ENCODE results near the gene CUZD1. TPM values are rescaled to one million over a fixed set of nuclear protein-coding genes. Genes with fewer than 3 reads are reported as not detected.
"Not testable (repeated sequence)": the region's sequence is repeated elsewhere in the genome, so short reads cannot be mapped to it uniquely, and the experiment has no call there.

The CUZD1 gene
- total RNA-seq, 1 experiment from 2014 or later = 2.1 TPM

- H3K4me1 ChIP-seq (ENCODE audit: insufficient read depth, low read length, poor library complexity, severe bottlenecking); H3K36me3 ChIP-seq (ENCODE audit: insufficient read depth, low read length, poor library complexity, severe bottlenecking); H3K27me3 ChIP-seq (replicated peaks; ENCODE audit: insufficient read depth, low read depth, low read length, poor library complexity); H3K9me3 ChIP-seq (ENCODE audit: low read depth, low read length, poor library complexity, severe bottlenecking); CTCF ChIA-PET; BruUV-seq (replicated peaks); H3K4me3 ChIP-seq (ENCODE audit: low read depth, low read length, poor library complexity, severe bottlenecking); H3K27ac ChIP-seq (ENCODE audit: low read depth, low read length, poor library complexity, severe bottlenecking); DNase-seq (ENCODE audit: low spot score); POLR2A ChIA-PET (ENCODE audit: low non-redundant PET); intact Hi-C loops (cut with micrococcal nuclease; ENCODE audit: unreplicated experiment): not testable (repeated sequence)
Measured at GRCh38 chr10:122866757-122867482, 21.3 kb upstream of the CUZD1 start.

DNA sequence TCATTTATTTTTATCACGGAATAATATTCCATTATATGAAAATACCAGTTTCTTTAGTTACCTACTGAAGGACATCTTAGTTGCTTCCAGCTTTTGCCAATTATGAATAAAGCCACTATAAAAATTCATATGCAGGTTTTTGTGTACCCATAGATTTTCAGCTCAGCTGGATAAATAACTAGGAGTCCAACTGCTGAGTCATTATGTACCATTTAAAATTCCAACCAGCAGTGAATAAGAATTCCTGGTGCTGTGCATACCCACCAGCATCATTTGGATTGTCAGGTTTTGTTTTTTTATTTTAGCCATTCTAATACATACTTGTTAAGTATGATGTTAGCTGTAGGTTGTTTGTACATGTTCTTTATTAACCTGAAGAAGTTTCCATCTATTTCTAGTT, 19.2 kb upstream of the CUZD1 start:
- TF ChIP-seq EZH2 (IDR thresholded peaks at IDR 0.05; ENCODE audit: borderline replicate concordance, low read depth, low read length, poor library complexity, severe bottlenecking) = no peak
- TF ChIP-seq, protein P1, sequence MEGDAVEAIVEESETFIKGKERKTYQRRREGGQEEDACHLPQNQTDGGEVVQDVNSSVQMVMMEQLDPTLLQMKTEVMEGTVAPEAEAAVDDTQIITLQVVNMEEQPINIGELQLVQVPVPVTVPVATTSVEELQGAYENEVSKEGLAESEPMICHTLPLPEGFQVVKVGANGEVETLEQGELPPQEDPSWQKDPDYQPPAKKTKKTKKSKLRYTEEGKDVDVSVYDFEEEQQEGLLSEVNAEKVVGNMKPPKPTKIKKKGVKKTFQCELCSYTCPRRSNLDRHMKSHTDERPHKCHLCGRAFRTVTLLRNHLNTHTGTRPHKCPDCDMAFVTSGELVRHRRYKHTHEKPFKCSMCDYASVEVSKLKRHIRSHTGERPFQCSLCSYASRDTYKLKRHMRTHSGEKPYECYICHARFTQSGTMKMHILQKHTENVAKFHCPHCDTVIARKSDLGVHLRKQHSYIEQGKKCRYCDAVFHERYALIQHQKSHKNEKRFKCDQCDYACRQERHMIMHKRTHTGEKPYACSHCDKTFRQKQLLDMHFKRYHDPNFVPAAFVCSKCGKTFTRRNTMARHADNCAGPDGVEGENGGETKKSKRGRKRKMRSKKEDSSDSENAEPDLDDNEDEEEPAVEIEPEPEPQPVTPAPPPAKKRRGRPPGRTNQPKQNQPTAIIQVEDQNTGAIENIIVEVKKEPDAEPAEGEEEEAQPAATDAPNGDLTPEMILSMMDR (conservative IDR thresholded peaks at IDR 0.05; ENCODE audit: low read depth, low read length) = no peak
- ChIA-PET POLR2A (ENCODE audit: low non-redundant PET) (no interaction called here), CTCF (no interaction called here)
- intact Hi-C loops (cut with micrococcal nuclease; ENCODE audit: unreplicated experiment) = no loop called here
- H3K27me3 ChIP-seq (replicated peaks; ENCODE audit: insufficient read depth, low read depth, low read length, poor library complexity) = no peaks in the 10 kb centered on the region
- H3K4me1 ChIP-seq (ENCODE audit: insufficient read depth, low read length, poor library complexity, severe bottlenecking) = no peaks in the 10 kb centered on the region
- no peaks in the 10 kb centered on the region for H3K36me3 ChIP-seq (ENCODE audit: insufficient read depth, low read length, poor library complexity, severe bottlenecking)
- no peak overlapping the region for H3K4me3 ChIP-seq (ENCODE audit: low read depth, low read length, poor library complexity, severe bottlenecking)
- H3K27ac ChIP-seq (ENCODE audit: low read depth, low read length, poor library complexity, severe bottlenecking) = no peak overlapping the region
- no TSS peak for BruUV-seq (replicated peaks)
- DNase-seq (ENCODE audit: low spot score) = no peak
- no peaks in the 10 kb centered on the region for H3K9me3 ChIP-seq (ENCODE audit: low read depth, low read length, poor library complexity, severe bottlenecking)

GRCh38 chr10:122864194-122864592, 18.5 kb upstream of the CUZD1 start:
- TF ChIP-seq EZH2 (IDR thresholded peaks at IDR 0.05; ENCODE audit: borderline replicate concordance, low read depth, low read length, poor library complexity, severe bottlenecking) = no peak
- TF ChIP-seq, protein P1 (conservative IDR thresholded peaks at IDR 0.05; ENCODE audit: low read depth, low read length) = no peak
- DNase-seq (ENCODE audit: low spot score) = no peak
- CTCF ChIA-PET = no interaction called here
- Histone ChIP-seq H3K4me3 (ENCODE audit: low read depth, low read length, poor library complexity, severe bottlenecking) (no peak overlapping the region), H3K27me3 (replicated peaks; ENCODE audit: insufficient read depth, low read depth, low read length, poor library complexity) (no peaks in the 10 kb centered on the region), H3K27ac (ENCODE audit: low read depth, low read length, poor library complexity, severe bottlenecking) (no peak overlapping the region), H3K4me1 (ENCODE audit: insufficient read depth, low read length, poor library complexity, severe bottlenecking) (no peaks in the 10 kb centered on the region), H3K9me3 (ENCODE audit: low read depth, low read length, poor library complexity, severe bottlenecking) (no peaks in the 10 kb centered on the region), H3K36me3 (ENCODE audit: insufficient read depth, low read length, poor library complexity, severe bottlenecking) (no peaks in the 10 kb centered on the region)
- POLR2A ChIA-PET (ENCODE audit: low non-redundant PET) = no interaction called here
- intact Hi-C loops (cut with micrococcal nuclease; ENCODE audit: unreplicated experiment) = no loop called here
- BruUV-seq (replicated peaks) = no TSS peak
